HG02642 (cell line): Measurements from ENCODE around the gene VDR.

Experiments used
- ATAC-seq: cut with Tn5 transposase; IDR thresholded peaks from one replicate; pipeline ENCODE4 v1.9.1; 2021; ENCODE audit warnings: mild to moderate bottlenecking; ENCODE audit not compliant: unreplicated experiment, poor library complexity

Gene VDR

GRCh38 chr12:47802312-47802711 is 102.5 kb downstream of the VDR start:
- no peak for ATAC-seq

- ATAC-seq, result no peak
Measured at GRCh38 chr12:47801904-47802246, 102.9 kb downstream of the VDR start.

- ATAC-seq, result no peak
Measured at GRCh38 chr12:47801170-47801903, 103.5 kb downstream of the VDR start.

GRCh38 chr12:47800582-47800981 is 104.2 kb downstream of the VDR start:
- ATAC-seq, result no peak

- ATAC-seq, result no peak
Measured at GRCh38 chr12:47799357-47799955, 105.3 kb downstream of the VDR start.

DNA sequence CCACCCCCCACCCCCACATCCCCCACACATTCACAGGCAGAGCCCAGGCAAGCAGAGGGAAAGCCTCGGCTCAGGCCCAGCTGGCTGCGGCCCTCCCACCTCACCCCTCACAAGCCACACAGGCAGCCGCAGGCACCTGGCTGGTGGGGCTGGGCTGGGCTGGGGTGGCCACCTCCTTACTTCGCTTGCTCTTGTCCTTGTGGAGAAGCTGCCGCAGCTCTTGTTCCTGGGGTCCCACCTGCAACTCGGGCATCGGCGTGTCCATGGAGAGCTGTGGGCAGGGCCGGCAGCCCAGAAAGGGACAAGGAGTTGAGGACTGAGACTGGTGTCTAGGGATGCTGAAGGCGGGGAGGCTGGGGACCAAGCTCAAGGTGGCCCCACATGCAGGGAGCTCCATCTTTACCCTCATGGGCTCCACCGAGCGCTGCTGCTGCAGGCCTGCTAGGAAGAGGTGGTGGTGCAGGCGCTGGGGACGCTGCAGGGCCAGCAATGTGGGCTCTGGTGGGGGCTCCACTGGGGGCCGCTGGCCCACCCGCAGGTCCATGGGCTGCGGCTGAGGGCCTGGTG is 106.3 kb downstream of the VDR start:
- ATAC-seq, result no peak

GRCh38 chr12:47797441-47797840 is 107.4 kb downstream of the VDR start:
- peak; percentile 62 for ATAC-seq

DNA sequence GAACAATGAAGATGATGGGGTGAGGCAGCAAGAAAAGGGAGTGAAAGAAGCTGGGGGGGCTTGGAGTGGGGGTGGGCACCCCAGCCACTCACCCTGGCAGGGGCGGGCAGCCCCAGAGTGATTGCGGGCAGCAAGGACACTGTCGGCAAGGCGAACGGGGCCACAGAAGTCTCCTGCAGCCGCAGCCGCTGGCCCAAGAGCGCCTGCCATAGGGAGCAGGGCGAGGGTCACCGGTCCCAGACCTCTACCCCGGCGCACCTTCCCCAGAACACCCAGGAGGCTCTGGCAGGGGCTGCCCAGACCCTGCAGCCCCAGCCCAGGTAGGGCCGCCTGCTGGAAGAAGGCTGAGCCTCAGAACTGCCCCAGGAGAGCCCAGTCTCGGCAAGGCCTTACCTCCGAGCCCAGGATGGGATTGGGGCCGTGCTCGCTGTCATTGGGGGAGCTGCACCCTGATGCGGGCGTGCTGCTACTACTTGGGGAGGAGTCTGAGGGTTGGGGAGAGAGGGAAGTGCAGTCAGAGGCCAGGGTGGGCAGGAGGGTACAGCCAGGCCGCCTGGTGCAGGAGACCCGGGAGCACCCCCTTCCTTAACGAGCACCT is 108.9 kb downstream of the VDR start:
- ATAC-seq, result no peak

- no peak for ATAC-seq
Measured at GRCh38 chr12:47795121-47795813, 109.5 kb downstream of the VDR start.

- ATAC-seq, result no peak
Measured at GRCh38 chr12:47794679-47795078, 110.1 kb downstream of the VDR start.

DNA sequence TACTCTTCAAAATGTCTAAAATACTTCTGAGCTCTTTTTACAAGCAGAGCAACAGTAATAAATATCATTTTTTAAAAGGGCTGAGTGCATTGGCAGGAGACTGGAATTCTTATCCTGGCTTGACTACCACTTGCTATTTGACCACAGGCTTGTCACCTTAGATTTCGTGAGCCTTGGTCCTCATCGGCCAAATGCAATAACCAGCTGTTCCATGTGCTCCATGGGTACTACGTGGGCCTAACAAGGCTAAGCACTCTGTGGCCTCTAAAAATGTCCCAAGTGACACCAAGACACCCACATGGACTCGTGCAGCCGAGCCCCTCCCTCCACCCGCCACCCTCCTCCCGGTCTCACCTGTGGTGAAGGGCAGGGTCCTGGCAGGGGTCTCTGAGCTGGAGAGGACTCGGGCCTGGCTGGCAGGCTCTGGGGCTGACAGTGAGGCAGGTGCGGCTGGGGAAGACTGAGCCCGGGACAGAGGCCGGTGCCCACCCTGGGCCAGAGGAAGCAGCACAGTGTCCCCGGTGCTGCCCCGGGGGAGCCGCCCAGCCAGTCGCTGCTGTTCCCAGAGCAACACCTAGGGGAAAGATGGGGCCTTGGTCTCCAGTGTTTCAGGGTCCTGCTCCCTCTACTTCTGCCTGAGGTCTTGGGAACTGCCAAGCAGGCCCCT is 111.6 kb downstream of the VDR start:
- no peak for ATAC-seq

DNA sequence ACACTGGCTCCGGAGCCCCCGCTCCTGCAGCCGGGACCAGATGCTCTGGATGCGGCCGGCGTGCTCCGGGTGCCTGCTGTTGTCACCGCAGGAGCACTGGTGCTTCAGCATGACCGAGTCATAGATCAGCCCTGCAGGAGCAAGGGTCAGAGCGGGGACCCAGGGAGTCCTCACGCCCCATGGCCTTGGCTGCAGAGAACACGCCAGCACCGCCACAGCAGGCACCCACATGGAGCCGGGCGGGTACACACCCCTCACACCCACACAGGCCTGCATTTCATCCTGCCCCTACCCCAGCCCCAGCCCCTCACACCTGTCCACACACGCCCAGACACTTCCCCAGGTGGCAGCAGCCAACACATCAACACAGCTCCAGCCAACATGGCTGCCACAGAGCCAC is 112.9 kb downstream of the VDR start:
- ATAC-seq, result no peak
